Lung (tissue), 12 donors: ENCODE measurements around the gene KLK12. TPM values are rescaled to one million over a fixed set of nuclear protein-coding genes. Genes with fewer than 3 reads are reported as not detected.

Experiments used
- ATAC-seq: fragments of 200-7000 bp; cut with Tn5 transposase; one replicate; pipeline ENCODE4 v1.9.1; 2020; ENCODE audit warnings: moderate number of reproducible peaks; ENCODE audit not compliant: insufficient read depth, low FRiP score
- DNase-seq, 3 donors: peaks; one replicate each; pipeline ENCODE4 v3.0.0-alpha.2; 2013 to 2017
- H3K27ac ChIP-seq, 2 donors: one replicate each; pipeline ENCODE4 v1.5.1; 2013; ENCODE audit warnings: mild to moderate bottlenecking in 2 of 2, moderate library complexity in 2 of 2, control low read depth in 1 of 2, inconsistent platforms in 1 of 2, low read depth in 1 of 2, low read length in 1 of 2
- H3K27me3 ChIP-seq, 3 donors: one replicate each; pipeline ENCODE4 v1.5.1; 2013; ENCODE audit warnings: low read length in 2 of 3; ENCODE audit not compliant: control insufficient read depth in 3 of 3, insufficient read depth in 3 of 3
- H3K36me3 ChIP-seq, 4 donors: one replicate each; pipeline ENCODE4 v1.5.1; 2013; ENCODE audit warnings: low read length in 4 of 4, mild to moderate bottlenecking in 1 of 4, moderate library complexity in 1 of 4; ENCODE audit not compliant: control insufficient read depth in 4 of 4, insufficient read depth in 4 of 4
- H3K4me1 ChIP-seq, 5 donors: one replicate each; pipeline ENCODE4 v1.5.1; 2013; ENCODE audit warnings: low read length in 5 of 5, mild to moderate bottlenecking in 2 of 5, moderate library complexity in 1 of 5; ENCODE audit not compliant: control insufficient read depth in 5 of 5, insufficient read depth in 5 of 5
- H3K4me3 ChIP-seq: one replicate; pipeline ENCODE4 v1.5.1; 2013; ENCODE audit warnings: mild to moderate bottlenecking, control low read depth, moderate library complexity
- H3K9ac ChIP-seq, 2 donors: one replicate each; pipeline ENCODE4 v1.5.1; 2013; ENCODE audit warnings: low read length in 2 of 2, control low read depth in 1 of 2; ENCODE audit not compliant: insufficient read depth in 1 of 2
- H3K9me3 ChIP-seq, 4 donors: one replicate each; pipeline ENCODE4 v1.5.1; 2013; ENCODE audit warnings: low read length in 3 of 4, mild to moderate bottlenecking in 1 of 4, moderate library complexity in 1 of 4; ENCODE audit not compliant: control insufficient read depth in 4 of 4, insufficient read depth in 3 of 4
- WGBS, 2 donors: extraction: QIAGEN DNeasy Blood & Tissue Kit; methylation state at CpG; one replicate each; pipeline ENCODE4 v1.1.7; 2013; 5-methylcytosine and 5-hydroxymethylcytosine counted together
- polyA plus RNA-seq, 2 donors: library from polyadenylated mRNA; stranded (reverse); fragments of 200-250 nt; gene quantifications; one replicate each; pipeline ENCODE4 v1.2.1, GENCODE V29; 2013
- total RNA-seq, 2 donors: library from RNA; depleted of rRNA in 1 of 2; stranded (reverse); fragments of >200 nt in 1 of 2; gene quantifications; one replicate each; pipeline ENCODE4 v1.2.1, GENCODE V29; 2014 to 2021
- TF ChIP-seq, protein P1 (sequence below): IDR thresholded peaks from 2 replicates; pipeline ENCODE4 v1.5.1; 2012; ENCODE audit warnings: mild to moderate bottlenecking; ENCODE audit errors: control extremely low read depth, extremely low read depth
- donor health status: control.
- donor health status: control.
- donor health status: Bipolar disorder and iron deficiency.
- donor health status: healthy.
- donor health status: DM: yes; HTN: yes; CAD: no.

Gene KLK12
- total and polyA plus RNA-seq, 4 donors: 1.9 to 14.4 (median 8.4) TPM

DNA sequence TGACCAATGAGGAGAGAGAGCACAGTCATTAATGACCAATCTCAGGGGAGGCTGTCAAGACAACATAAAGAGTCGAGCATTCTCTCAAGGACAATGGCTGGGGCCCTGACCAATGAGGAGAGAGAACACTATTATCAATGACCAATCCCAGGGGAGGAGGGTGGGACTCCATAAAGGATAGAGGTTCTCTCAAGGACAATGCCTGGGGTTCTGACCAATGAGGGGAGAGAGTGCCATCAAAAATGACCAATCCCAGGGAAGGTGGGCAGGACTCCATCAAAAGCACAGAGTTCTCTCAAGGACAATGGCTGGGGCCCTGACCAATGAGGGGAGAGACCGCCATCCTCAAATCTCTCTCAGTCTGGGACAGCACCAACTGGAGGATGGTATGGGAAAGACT, 5.1 kb downstream of the KLK12 start:
- Histone ChIP-seq H3K9ac (no peak overlapping the region), H3K9me3 (peaks cover 0 to 9% (median 0%) of the 10 kb centered on the region in 4 donors), H3K4me1 (no peaks in the 10 kb centered on the region), H3K4me3 (no peak overlapping the region), H3K27ac (no peak overlapping the region), H3K27me3 (peaks cover 0 to 8% (median 3%) of the 10 kb centered on the region in 3 donors), H3K36me3 (no peaks in the 10 kb centered on the region)
- DNase-seq (no peak), ATAC-seq (no peak)
- TF ChIP-seq, protein P1, sequence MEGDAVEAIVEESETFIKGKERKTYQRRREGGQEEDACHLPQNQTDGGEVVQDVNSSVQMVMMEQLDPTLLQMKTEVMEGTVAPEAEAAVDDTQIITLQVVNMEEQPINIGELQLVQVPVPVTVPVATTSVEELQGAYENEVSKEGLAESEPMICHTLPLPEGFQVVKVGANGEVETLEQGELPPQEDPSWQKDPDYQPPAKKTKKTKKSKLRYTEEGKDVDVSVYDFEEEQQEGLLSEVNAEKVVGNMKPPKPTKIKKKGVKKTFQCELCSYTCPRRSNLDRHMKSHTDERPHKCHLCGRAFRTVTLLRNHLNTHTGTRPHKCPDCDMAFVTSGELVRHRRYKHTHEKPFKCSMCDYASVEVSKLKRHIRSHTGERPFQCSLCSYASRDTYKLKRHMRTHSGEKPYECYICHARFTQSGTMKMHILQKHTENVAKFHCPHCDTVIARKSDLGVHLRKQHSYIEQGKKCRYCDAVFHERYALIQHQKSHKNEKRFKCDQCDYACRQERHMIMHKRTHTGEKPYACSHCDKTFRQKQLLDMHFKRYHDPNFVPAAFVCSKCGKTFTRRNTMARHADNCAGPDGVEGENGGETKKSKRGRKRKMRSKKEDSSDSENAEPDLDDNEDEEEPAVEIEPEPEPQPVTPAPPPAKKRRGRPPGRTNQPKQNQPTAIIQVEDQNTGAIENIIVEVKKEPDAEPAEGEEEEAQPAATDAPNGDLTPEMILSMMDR: no peak
- WGBS, 2 donors: 78 to 93% methylated on average over 2 of the region's 2 CpGs

DNA sequence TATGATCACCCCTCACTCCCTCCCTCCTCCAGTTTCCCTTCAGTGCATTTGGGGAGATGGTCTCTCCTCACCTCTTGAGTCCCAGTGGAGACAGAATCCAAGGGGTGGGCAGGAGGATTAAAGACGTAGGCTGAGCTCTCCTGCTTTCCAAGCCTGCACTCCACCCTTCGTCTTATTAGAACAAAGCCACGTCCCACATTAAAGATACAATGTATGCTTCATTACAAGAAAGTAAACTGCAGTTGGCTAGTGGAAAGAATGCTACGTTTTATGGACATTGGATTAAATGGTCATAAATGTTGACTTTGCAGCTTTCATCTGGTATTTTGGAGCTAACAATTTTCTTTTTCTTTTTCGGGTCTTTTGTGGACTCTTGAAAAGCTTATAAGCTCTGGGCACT, 6.9 kb downstream of the KLK12 start:
- H3K4me3 ChIP-seq: no peak overlapping the region
- peaks cover 0 to 10% (median 0%) of the 10 kb centered on the region in 4 donors for H3K9me3 ChIP-seq
- H3K9ac ChIP-seq: no peak overlapping the region
- no peaks in the 10 kb centered on the region for H3K4me1 ChIP-seq
- TF ChIP-seq, protein P1: no peak
- H3K27me3 ChIP-seq: peaks cover 0 to 8% (median 3%) of the 10 kb centered on the region in 3 donors
- no peaks in the 10 kb centered on the region for H3K36me3 ChIP-seq
- no peak overlapping the region for H3K27ac ChIP-seq
- 58 to 77% methylated on average over 5 of the region's 5 CpGs for WGBS, 2 donors
- ATAC-seq (no peak), DNase-seq (no peak)

DNA sequence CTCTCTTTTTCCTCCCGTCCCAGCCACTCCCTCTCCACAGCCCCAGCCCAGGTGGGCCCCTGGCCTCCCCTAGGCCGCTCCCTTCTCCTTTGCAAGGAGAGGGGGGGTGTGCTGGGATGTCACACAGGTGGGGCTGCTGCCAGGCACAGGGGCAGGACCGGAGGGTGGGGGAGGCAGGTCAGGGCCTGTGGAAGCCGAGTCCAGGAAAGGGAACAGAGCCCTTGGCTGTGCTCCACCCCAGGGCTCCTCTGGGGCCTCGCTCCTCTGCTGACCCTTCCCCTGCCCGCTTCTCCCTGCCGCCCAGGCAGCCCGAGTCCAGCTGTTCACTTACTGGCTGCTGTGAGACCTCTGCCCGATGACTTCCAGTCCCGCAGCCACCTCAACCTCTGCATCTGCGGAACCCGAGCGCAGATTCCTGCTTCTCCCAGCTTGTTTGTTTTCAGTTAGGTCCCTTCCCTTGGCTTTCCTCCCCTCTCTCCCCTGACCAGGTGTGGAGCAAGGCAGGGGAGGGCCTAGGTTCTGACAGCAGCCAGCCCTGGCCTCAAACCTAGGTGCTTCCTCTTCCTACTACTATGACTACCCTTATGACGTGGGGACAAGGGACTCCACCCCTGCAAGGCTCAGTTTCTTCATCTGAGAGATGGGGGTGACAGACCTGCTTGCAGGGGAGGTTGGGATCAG, 7.5 kb downstream of the KLK12 start:
- no peak overlapping the region for H3K4me3 ChIP-seq
- no peaks in the 10 kb centered on the region for H3K4me1 ChIP-seq
- no peak overlapping the region for H3K27ac ChIP-seq
- H3K36me3 ChIP-seq: no peaks in the 10 kb centered on the region
- no peak for ATAC-seq
- H3K9me3 ChIP-seq: peaks cover 0 to 11% (median 0%) of the 10 kb centered on the region in 4 donors
- H3K27me3 ChIP-seq: peaks cover 0 to 8% (median 3%) of the 10 kb centered on the region in 3 donors
- no peak for DNase-seq
- WGBS, 2 donors: 39 to 53% methylated on average over 14 of the region's 14 CpGs
- TF ChIP-seq, protein P1: no peak
- no peak overlapping the region for H3K9ac ChIP-seq

DNA sequence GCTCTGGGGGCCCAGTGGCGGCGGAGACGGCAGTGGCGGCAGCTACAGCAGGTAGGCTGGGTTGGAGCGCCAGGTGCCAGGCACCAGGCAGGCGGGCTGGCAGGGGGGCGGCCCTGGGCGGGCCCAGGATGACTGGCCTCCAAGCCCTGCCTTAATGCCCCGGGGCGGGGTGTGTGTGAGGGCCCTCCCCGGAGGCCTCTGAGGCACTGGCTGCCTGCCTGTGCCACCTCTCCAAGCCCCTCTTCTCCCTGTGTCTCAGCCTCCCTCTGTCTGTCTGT, 8.3 kb downstream of the KLK12 start, which contains the start of gene KLK11:
Gene KLK11 (minus strand): TSS at position 63 of the 278 bp plus-strand sequence. CDS start 985 bp downstream, outside the sequence.
- no peak within 1 kb of the TSS for H3K27ac ChIP-seq
- no peak for DNase-seq
- H3K27me3 ChIP-seq: peaks cover 0 to 8% (median 3%) of the 10 kb centered on the region in 3 donors
- no peaks in the 10 kb centered on the region for H3K4me1 ChIP-seq
- no peaks in the 10 kb centered on the region for H3K36me3 ChIP-seq
- H3K9ac ChIP-seq: no peak within 1 kb of the TSS
- no peak within 1 kb of the TSS for H3K4me3 ChIP-seq
- TF ChIP-seq, protein P1: no peak
- ATAC-seq: peak; percentile 51
- WGBS, 2 donors: 77 to 88% methylated on average over 11 of the region's 11 CpGs
- H3K9me3 ChIP-seq: peaks cover 0 to 11% (median 0%) of the 10 kb centered on the region in 4 donors
